ENCODE data around the gene BCO1. TPM values are rescaled to one million over a fixed set of nuclear protein-coding genes. Genes with fewer than 3 reads are reported as not detected.
A peak's percentile ranks its signal among the peaks of the same experiment; 100 is the strongest.

The BCO1 gene
- total and polyA plus RNA-seq, 2 of the 4 experiments (the other 2 are of a cell fraction) = not detected

GRCh38 chr16:81263470-81264220, 25.2 kb downstream of the BCO1 start:
- Histone ChIP-seq H2AK9ac (replicated peaks; ENCODE audit: low read depth, low read length, poor library complexity) (no peak overlapping the region), H4K20me1 (ENCODE audit: insufficient read depth, low read length) (no peaks in the 10 kb centered on the region), H3K4ac (ENCODE audit: low read depth, low read length) (no peak overlapping the region), H3K18ac (ENCODE audit: low read depth, low read length) (no peak overlapping the region), H3K56ac (ENCODE audit: extremely low read depth, insufficient read depth, low read length) (no peak overlapping the region), H3K79me1 (ENCODE audit: low read depth in 1 of 2, low read length in 2 of 2) (no peaks in the 10 kb centered on the region), H3K4me3 (ENCODE audit: insufficient read depth, low read depth, low read length) (no peak overlapping the region), H2AFZ (replicated peaks; ENCODE audit: low read length, poor library complexity) (no peak overlapping the region), H3K4me1 (ENCODE audit: control insufficient read depth, insufficient read depth, low read length) (no peaks in the 10 kb centered on the region), H4K8ac (ENCODE audit: low read depth in 2 of 2, low read length in 2 of 2) (no peak overlapping the region), H2BK20ac (ENCODE audit: low read depth, low read length) (no peak overlapping the region), H3K9me3 (ENCODE audit: control insufficient read depth, insufficient read depth, low read length) (no peaks in the 10 kb centered on the region), H2AK5ac (ENCODE audit: low read depth, low read length) (no peak overlapping the region), H3K27ac (ENCODE audit: insufficient read depth, low read length) (no peak overlapping the region), H3K27me3 (ENCODE audit: control insufficient read depth, insufficient read depth, low read length) (no peaks in the 10 kb centered on the region; the same call in 1 of the 2 replicates), H3K23ac (ENCODE audit: low read depth, low read length) (no peak overlapping the region), H4K5ac (ENCODE audit: low read depth, low read length) (no peak overlapping the region), H3K4me2 (ENCODE audit: low read depth, low read length) (no peak overlapping the region), H3K9ac (ENCODE audit: low read depth, low read length) (no peak overlapping the region), H2BK15ac (ENCODE audit: low read depth, low read length) (no peak overlapping the region), H2BK5ac (ENCODE audit: low read depth, low read length, poor library complexity, severe bottlenecking) (no peak overlapping the region), H3K9me1 (ENCODE audit: insufficient read depth, low read length) (no peaks in the 10 kb centered on the region), H4K91ac (ENCODE audit: insufficient read depth, low read depth, low read length) (no peak overlapping the region), H3K14ac (replicated peaks; ENCODE audit: low read depth, low read length) (no peak overlapping the region), H2BK120ac (ENCODE audit: low read depth, low read length) (no peak overlapping the region), H3K36me3 (ENCODE audit: control insufficient read depth, insufficient read depth, low read length) (no peaks in the 10 kb centered on the region)
- peak; percentile 32; the same call in 1 of the 2 replicates for ATAC-seq (ENCODE audit: low read depth)
- ChIA-PET CTCF (no interaction called here), POLR2A (ENCODE audit: unreplicated experiment) (no interaction called here)
- DNase-seq = peak; percentile 45
- intact Hi-C loops (cut with micrococcal nuclease) (no loop called here), dilution Hi-C loops (cut with HindIII; ENCODE audit: low sequenced_read_pairs, unreplicated experiment) (no loop called here), in situ Hi-C loops (cut with MboI; ENCODE audit: low sequenced_read_pairs) (no loop called here)
- WGBS, 2 experiments (ENCODE audit: extremely low coverage in 2 of 2, insufficient read length in 1 of 2) = 0% methylated on average over 1 of the region's 11 CpGs; no CpG with 5 or more reads in 1 of the 2 experiments
- no peak for TF ChIP-seq NFE2L2 (IDR thresholded peaks at IDR 0.05; ENCODE audit: low read depth, low read length)
- no peak for TF ChIP-seq CTCF (conservative IDR thresholded peaks at IDR 0.05; ENCODE audit: low read depth, low read length)
- no peak for TF ChIP-seq RAD21 (IDR thresholded peaks at IDR 0.05; ENCODE audit: low read length)
- no peak for TF ChIP-seq POLR2A (IDR thresholded peaks at IDR 0.05; ENCODE audit: low read depth, low read length)
- no peak for TF ChIP-seq MXI1 (IDR thresholded peaks at IDR 0.05; ENCODE audit: borderline replicate concordance, low read depth, low read length)
- no peak for TF ChIP-seq BHLHE40 (IDR thresholded peaks at IDR 0.05; ENCODE audit: low read depth, low read length)
- no peak for TF ChIP-seq CEBPB (IDR thresholded peaks at IDR 0.05; ENCODE audit: low read depth, low read length)
- no peak for TF ChIP-seq RCOR1 (IDR thresholded peaks at IDR 0.05; ENCODE audit: insufficient replicate concordance, low read length)
- TF ChIP-seq ELK1 (IDR thresholded peaks at IDR 0.05; ENCODE audit: borderline replicate concordance, low read depth, low read length) = no peak
- TF ChIP-seq MAZ (IDR thresholded peaks at IDR 0.05; ENCODE audit: borderline replicate concordance, low read depth, low read length) = no peak
- TF ChIP-seq USF2 (IDR thresholded peaks at IDR 0.05; ENCODE audit: low read depth, low read length) = no peak
- TF ChIP-seq SMC3 (IDR thresholded peaks at IDR 0.05; ENCODE audit: low read depth, low read length) = no peak
- TF ChIP-seq RFX5 (IDR thresholded peaks at IDR 0.05; ENCODE audit: low read depth, low read length) = no peak
- no peak for TF ChIP-seq FOS (IDR thresholded peaks at IDR 0.05; ENCODE audit: low read depth, low read length)
- no peak for TF ChIP-seq CHD1 (IDR thresholded peaks at IDR 0.05; ENCODE audit: low read depth, low read length)
- TF ChIP-seq MAFK (IDR thresholded peaks at IDR 0.05; ENCODE audit: low read depth, low read length) = no peak
- no TSS peak for BruUV-seq (replicated peaks)

All from IMR-90 (cell line).